Astrocyte (in vitro differentiated cells and primary cell): ENCODE measurements around the gene HMSD.

Experiments
- EZH2 ChIP-seq: IDR thresholded peaks from 2 replicates; pipeline ENCODE4 v1.6.1; 2012; ENCODE audit warnings: mild to moderate bottlenecking, low read length, inconsistent platforms; ENCODE audit not compliant: insufficient read depth
- TF ChIP-seq, protein P1 (sequence below): IDR thresholded peaks from 2 replicates; pipeline ENCODE4 v1.5.1; 2011; ENCODE audit warnings: low read depth, mild to moderate bottlenecking, inconsistent platforms, low read length, moderate library complexity; ENCODE audit not compliant: insufficient read depth

DNA sequence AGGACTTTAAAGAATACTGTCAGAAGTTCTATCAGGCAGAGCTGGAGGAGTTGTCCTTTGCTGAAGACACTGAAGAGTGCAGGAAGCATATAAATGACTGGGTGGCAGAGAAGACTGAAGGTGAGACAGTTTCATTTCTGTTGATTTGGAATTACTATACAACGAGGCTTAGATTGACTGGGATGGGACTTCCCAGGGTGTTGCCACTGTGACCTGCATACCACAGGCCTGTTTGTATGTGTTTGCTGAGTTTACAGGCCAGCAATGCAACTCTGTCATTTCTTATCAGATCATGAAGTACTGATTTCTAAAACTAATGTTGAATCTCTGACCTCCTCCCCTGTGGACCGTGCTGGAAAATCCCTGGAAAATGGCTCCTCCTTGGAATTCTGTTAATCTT lies 32.6 kb downstream of the HMSD start:
- TF ChIP-seq, protein P1, sequence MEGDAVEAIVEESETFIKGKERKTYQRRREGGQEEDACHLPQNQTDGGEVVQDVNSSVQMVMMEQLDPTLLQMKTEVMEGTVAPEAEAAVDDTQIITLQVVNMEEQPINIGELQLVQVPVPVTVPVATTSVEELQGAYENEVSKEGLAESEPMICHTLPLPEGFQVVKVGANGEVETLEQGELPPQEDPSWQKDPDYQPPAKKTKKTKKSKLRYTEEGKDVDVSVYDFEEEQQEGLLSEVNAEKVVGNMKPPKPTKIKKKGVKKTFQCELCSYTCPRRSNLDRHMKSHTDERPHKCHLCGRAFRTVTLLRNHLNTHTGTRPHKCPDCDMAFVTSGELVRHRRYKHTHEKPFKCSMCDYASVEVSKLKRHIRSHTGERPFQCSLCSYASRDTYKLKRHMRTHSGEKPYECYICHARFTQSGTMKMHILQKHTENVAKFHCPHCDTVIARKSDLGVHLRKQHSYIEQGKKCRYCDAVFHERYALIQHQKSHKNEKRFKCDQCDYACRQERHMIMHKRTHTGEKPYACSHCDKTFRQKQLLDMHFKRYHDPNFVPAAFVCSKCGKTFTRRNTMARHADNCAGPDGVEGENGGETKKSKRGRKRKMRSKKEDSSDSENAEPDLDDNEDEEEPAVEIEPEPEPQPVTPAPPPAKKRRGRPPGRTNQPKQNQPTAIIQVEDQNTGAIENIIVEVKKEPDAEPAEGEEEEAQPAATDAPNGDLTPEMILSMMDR, result no peak
- TF ChIP-seq EZH2, result no peak
